ENCODE measurements around the gene SUMF2.
"Not testable (repeated sequence)": the region's sequence is repeated elsewhere in the genome, so short reads cannot be mapped to it uniquely, and the experiment has no call there.

SUMF2 gene

GRCh38 chr7:56063882-56064625, at the start of gene SUMF2:
SUMF2 (plus strand) TSS chr7:56064286; CDS start chr7:56064312, 26 bp downstream.
- Histone ChIP-seq H4K20me1 (ENCODE audit: insufficient read depth, low read length) (no peaks in the 10 kb centered on the region), H2AFZ (ENCODE audit: low read depth, low read length) (peak within 1 kb of the TSS; percentile 94)

GRCh38 chr7:56017015-56017414, 47.1 kb upstream of the SUMF2 start:
- H3K9me3 ChIP-seq (ENCODE audit: insufficient read depth, low read length); H4K20me1 ChIP-seq (ENCODE audit: insufficient read depth, low read length): not testable (repeated sequence)

More at GRCh38 chr7:56063882-56064625, at the start of gene SUMF2:
- Histone ChIP-seq H3K27ac (ENCODE audit: low read length) (peak within 1 kb of the TSS; percentile 73), H3K9ac (ENCODE audit: low read length) (peak within 1 kb of the TSS; percentile 86), H3K27me3 (ENCODE audit: low read depth, low read length) (no peaks in the 10 kb centered on the region), H3K4me1 (ENCODE audit: low read length) (peaks cover 13% of the 10 kb centered on the region; the same call in 1 of the 2 replicates), H3K36me3 (replicated peaks; ENCODE audit: low read depth, low read length) (peaks cover 20% of the 10 kb centered on the region), H3K79me2 (ENCODE audit: low read length) (peaks cover 45% of the 10 kb centered on the region), H3K9me3 (ENCODE audit: insufficient read depth, low read length) (no peaks in the 10 kb centered on the region), H3K4me2 (ENCODE audit: low read length) (peak within 1 kb of the TSS; percentile 91), H3K4me3 (ENCODE audit: low read length) (peak within 1 kb of the TSS; percentile 100)
- no peak for TF ChIP-seq EZH2phosphoT487 (IDR thresholded peaks at IDR 0.05; ENCODE audit: low read depth)
- TF ChIP-seq CTCF (IDR thresholded peaks at IDR 0.05; ENCODE audit: low read depth, low read length) = 0 out of 2 replicates have a peak, but pooled peaks have one; percentile 5

GRCh38 chr7:56019501-56019900, 44.6 kb upstream of the SUMF2 start:
- Histone ChIP-seq H3K27ac (ENCODE audit: low read length) (no peak overlapping the region), H4K20me1 (ENCODE audit: insufficient read depth, low read length) (no peaks in the 10 kb centered on the region), H3K4me1 (ENCODE audit: low read length) (no peaks in the 10 kb centered on the region), H3K27me3 (ENCODE audit: low read depth, low read length) (no peaks in the 10 kb centered on the region), H3K4me2 (ENCODE audit: low read length) (no peak overlapping the region), H2AFZ (ENCODE audit: low read depth, low read length) (no peak overlapping the region), H3K9me3 (ENCODE audit: insufficient read depth, low read length) (no peaks in the 10 kb centered on the region), H3K79me2 (ENCODE audit: low read length) (no peaks in the 10 kb centered on the region), H3K4me3 (ENCODE audit: low read length) (no peak overlapping the region), H3K9ac (ENCODE audit: low read length) (no peak overlapping the region), H3K36me3 (replicated peaks; ENCODE audit: low read depth, low read length) (no peaks in the 10 kb centered on the region)
- TF ChIP-seq CTCF (IDR thresholded peaks at IDR 0.05; ENCODE audit: low read depth, low read length) (no peak), EZH2phosphoT487 (IDR thresholded peaks at IDR 0.05; ENCODE audit: low read depth) (no peak)

More at GRCh38 chr7:56017015-56017414, 47.1 kb upstream of the SUMF2 start:
- not testable (repeated sequence) for H3K9ac ChIP-seq (ENCODE audit: low read length); H3K4me3 ChIP-seq (ENCODE audit: low read length); H2AFZ ChIP-seq (ENCODE audit: low read depth, low read length); H3K4me1 ChIP-seq (ENCODE audit: low read length); H3K27me3 ChIP-seq (ENCODE audit: low read depth, low read length); H3K4me2 ChIP-seq (ENCODE audit: low read length); H3K27ac ChIP-seq (ENCODE audit: low read length); H3K79me2 ChIP-seq (ENCODE audit: low read length); H3K36me3 ChIP-seq (replicated peaks; ENCODE audit: low read depth, low read length)

- H3K4me1 ChIP-seq (ENCODE audit: low read length) = no peaks in the 10 kb centered on the region
- H3K79me2 ChIP-seq (ENCODE audit: low read length) = no peaks in the 10 kb centered on the region
- no peaks in the 10 kb centered on the region for H3K36me3 ChIP-seq (replicated peaks; ENCODE audit: low read depth, low read length)
- no peak overlapping the region for H3K9ac ChIP-seq (ENCODE audit: low read length)
- no peak overlapping the region for H2AFZ ChIP-seq (ENCODE audit: low read depth, low read length)
- no peaks in the 10 kb centered on the region for H3K27me3 ChIP-seq (ENCODE audit: low read depth, low read length)
- no peaks in the 10 kb centered on the region for H3K9me3 ChIP-seq (ENCODE audit: insufficient read depth, low read length)
- H4K20me1 ChIP-seq (ENCODE audit: insufficient read depth, low read length) = no peaks in the 10 kb centered on the region
- H3K4me3 ChIP-seq (ENCODE audit: low read length) = no peak overlapping the region
- H3K27ac ChIP-seq (ENCODE audit: low read length) = no peak overlapping the region
- TF ChIP-seq CTCF (IDR thresholded peaks at IDR 0.05; ENCODE audit: low read depth, low read length) (no peak), EZH2phosphoT487 (IDR thresholded peaks at IDR 0.05; ENCODE audit: low read depth) (no peak)
- H3K4me2 ChIP-seq (ENCODE audit: low read length) = no peak overlapping the region
Observed at GRCh38 chr7:56023500-56023899, 40.6 kb upstream of the SUMF2 start.

Measured in OCI-LY3 (cell line).